HG02840 (cell line): Measurements from ENCODE around the gene MAEA.

Source experiments
- ATAC-seq: cut with Tn5 transposase; IDR thresholded peaks from one replicate; pipeline ENCODE4 v1.9.1; 2021; ENCODE audit warnings: mild to moderate bottlenecking, moderate library complexity, moderate number of reproducible peaks; ENCODE audit not compliant: unreplicated experiment, low FRiP score

The MAEA gene

DNA sequence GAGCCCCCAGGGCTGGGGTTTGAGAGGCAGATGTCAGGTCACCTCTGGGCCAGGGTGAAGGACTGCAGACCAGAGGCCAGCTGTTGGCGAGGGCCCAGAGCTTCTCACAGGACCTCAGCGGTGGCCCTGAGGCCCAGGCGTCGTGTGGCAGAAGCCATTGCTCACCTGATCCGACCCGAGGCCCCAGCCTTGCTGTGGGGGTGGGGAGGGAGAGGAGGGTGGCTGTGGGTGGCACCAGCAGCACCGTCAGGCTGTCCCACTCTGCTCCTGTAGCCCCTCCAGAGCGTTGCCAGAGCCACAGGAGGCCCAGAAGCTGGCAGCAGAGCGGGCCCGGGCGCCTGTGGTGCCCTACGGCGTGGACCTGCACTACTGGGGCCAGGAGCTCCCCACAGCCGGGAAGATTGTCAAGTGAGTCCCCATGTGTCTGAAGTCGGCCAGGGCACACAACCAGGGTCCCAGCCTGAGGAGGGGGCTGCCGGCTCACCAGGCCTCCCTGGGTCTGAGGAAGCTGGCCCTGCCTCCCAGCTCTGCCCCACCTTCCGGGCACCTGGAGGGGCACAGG is 86.2 kb downstream of the MAEA start:
- ATAC-seq, result no peak

- no peak for ATAC-seq
Measured at GRCh38 chr4:1376391-1376840, 86.7 kb downstream of the MAEA start.

DNA sequence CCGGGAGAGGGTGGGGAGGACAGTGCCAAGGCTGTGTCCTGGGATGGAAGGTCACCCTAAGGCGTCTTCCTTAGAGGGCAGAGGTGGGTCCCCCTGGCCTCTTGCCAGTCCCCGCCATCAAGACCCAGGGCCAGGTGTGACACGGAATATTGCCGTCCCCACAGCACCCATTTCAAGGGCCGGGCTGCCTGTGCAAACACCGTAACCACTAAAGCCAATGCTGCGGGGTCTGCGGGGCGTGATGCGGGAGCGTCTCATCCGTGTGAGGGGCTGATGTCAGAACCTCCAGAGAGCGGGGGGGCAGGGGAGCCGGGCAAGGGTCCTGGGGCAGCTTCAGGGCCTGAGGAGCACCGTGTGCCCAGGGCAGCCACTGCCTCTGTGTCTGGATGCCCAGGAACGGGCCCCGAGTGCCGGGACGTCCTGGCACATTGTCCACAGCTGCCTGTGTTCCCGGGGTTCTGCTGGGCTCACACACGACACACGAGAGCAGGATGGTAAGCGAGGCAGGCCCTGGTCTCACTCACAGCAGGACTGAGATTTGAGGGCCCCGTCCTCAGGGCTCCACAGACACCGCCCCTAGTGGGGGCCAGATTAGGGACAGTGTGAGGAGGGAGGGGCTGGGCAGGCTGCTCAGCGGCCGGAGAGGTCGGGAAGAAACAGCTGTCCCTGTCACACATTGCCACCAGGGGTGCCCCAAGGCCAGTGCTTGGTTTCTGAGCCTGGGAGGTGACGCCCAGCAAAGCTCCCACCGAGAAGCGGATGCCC is 87.3 kb downstream of the MAEA start:
- ATAC-seq, result no peak

DNA sequence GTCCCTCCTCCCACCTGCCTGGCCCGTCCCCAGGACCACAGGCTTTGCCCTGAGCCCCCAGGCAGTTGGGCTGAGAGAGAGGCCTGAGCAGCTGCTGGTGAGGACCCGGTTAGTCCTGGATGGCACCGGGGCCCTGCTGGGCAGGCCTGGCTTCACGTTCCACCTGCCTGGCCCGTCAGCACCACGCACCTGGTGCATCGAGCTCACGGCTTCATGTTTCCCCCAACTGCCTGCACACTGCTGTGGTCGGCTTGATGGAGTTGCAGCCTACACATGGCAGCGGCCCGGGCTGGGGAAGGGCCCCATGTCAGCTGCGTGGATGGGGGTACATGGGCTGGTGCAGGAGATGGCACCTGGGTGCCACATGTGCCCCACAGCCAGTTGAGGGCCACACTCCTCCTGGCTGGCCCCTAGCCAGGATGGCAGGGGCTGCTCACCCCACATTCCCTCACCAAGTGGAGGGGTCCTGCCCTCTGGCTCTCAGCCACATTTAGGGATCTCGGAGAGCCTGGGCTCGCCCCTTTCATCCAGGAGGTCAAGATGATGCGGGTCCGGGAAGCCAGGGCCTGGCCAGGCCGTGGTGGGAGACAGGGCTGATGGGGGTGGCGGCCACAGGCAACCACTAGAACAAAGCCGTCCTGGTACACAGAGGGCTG is 88.0 kb downstream of the MAEA start:
- ATAC-seq, result no peak

- ATAC-seq, result no peak
Measured at GRCh38 chr4:1378559-1379231, 89.0 kb downstream of the MAEA start.

DNA sequence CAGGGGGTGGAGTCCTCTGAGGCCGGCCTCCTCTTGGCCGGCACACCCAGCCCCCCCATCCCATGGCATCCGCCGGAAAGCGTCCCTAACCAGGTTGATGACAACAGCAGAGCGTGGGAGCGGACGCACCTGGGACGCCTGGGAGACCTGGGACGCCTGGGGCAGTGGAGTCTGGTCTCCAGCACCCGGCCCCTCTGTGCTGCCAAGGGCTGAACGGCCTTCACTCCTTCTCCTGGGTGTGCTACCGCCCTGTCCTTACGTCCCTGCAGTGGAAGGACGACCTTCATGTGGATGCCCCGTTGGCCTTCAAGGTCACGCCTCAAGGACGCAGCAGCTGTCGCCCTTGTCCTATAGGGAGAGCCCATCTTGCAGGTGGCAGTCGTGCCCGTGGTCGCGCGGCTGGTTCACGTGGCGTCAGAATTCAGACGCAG is 89.7 kb downstream of the MAEA start:
- no peak for ATAC-seq

DNA sequence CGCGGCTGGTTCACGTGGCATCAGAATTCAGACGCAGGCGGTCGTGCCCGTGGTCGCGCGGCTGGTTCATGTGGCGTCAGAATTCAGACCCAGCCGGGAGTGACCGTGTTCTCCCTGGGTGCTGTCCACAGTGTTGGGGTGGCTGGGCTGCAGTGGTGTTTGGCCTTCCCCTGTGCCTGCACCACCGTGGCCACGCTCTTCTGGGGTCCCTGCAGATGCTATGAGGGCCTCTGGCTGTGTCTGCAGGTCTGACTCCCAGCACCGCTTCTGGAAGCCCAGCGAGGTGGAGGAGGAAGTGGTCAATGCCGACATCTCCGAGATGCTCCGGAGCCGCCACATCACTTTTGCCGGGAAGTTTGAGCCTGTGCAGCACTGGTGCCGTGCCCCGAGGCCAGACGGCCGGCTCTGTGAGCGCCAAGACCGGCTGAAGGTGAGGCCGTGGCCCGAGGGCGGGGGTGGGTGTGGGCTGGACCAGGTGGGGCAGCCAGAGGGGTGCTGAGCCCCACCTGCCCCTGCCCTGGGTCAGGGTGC is 90.2 kb downstream of the MAEA start:
- no peak for ATAC-seq

GRCh38 chr4:1380368-1381151 is 90.9 kb downstream of the MAEA start:
- no peak for ATAC-seq

GRCh38 chr4:1381181-1381621 is 91.5 kb downstream of the MAEA start:
- no peak for ATAC-seq

DNA sequence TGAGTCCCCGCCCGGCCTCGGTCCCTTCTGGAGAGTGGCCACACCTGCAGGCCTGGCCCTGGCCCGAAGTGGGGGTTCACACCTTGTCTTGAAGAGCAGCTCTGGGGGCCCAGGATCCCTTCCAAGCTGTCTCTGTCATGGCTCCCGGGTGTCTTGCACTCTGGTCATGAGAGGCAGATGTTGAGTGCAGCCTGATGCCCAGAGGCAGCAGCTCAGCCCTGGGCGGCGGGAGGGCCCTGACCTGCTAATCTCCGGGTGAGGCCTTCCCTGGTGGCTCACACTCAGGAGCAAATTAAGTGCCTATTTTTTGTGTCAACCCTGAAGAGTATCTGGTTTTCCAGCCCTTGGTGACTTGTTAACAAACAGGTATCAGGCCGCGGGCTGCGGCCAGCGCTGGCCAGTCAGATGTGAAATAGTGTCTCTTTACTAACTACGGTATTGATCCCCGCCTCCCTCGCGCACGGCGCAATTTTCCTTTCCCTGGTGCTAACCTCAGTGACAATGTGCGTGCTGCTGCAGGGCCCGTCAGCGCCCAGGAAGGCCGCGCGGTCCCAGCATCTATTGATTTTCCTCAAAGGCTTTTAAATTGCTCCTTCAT is 92.4 kb downstream of the MAEA start:
- ATAC-seq, result no peak

DNA sequence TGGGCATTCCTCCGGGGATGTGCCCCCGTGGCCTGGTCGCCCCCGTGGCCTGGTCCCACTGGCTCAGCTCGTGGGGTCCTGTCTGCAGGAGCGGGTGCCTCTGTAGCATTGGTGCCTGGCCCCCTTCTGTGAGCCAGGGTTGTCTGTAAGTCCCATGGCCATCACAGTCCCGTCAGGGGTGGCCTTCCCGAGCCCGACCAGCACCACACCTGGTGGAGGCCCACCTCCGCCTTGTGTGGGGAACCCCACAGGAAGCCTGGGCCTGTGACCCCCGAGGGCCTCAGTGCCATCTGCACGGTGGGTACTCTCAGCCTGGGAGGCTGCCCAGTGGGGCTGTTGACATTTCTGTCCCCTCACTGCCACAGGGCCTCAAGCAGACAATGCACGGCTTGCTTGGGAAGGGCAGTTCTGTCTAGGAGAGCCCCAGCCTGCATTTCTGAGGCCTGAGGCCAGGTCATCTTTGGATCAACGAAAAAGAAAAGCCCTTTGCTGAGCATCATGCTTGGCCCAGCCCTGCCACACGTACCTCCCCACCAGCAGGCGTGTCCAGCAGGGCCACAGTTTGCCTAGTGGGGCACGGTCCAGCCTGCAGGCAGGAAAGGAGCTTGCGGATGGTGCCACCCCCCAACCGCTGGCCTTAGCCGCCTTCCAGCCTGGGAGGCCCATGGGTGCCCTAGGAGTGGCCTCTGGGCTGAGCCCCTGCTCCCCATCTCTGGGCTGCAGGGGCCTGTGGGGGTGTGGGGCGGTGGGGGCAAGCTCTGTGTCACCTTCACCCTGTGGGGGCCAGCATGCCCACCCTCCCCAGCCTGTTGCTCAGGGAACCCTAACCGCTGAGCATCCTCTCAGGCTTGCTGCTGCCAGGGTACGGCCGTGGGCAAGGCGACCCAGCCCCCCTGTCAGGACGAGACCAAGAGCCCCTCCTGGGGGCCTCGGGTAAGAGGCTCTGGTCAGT is 93.4 kb downstream of the MAEA start:
- ATAC-seq, result no peak

- no peak for ATAC-seq
Measured at GRCh38 chr4:1383728-1384591, 94.3 kb downstream of the MAEA start.

DNA sequence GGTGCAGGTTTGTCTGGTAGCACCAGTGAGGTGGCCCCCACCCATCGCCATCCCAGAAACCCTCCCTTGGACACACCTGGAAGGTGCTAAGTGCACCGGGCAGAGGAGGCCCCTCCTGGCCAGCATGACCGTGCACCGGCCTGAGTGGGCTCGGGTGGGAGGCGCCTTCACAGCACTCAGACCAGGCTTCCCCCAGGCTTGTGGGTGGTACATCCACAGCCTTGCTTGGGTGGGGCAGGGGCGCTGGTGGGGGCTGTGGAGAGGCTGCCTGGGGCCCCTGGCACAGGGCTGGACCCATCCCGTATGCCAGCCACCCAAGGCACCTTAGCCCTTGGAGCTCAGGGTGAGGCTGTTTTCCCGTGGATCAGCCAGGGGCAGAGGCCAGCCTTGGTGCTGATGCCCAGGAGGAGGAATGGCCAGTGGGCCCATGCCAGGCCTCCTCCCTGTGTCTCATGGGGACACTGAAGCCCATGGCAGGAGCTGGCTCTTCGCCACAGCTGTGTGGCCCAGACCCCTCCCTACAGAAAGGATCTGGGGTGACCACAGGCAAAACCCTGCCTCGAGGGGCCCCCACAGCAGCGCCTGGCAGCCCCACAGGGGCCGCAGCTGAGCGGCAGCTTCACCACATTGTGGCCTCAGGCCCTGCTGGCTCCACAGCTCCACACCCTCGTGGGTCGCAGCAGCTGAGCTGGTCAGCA is 95.1 kb downstream of the MAEA start:
- no peak for ATAC-seq

DNA sequence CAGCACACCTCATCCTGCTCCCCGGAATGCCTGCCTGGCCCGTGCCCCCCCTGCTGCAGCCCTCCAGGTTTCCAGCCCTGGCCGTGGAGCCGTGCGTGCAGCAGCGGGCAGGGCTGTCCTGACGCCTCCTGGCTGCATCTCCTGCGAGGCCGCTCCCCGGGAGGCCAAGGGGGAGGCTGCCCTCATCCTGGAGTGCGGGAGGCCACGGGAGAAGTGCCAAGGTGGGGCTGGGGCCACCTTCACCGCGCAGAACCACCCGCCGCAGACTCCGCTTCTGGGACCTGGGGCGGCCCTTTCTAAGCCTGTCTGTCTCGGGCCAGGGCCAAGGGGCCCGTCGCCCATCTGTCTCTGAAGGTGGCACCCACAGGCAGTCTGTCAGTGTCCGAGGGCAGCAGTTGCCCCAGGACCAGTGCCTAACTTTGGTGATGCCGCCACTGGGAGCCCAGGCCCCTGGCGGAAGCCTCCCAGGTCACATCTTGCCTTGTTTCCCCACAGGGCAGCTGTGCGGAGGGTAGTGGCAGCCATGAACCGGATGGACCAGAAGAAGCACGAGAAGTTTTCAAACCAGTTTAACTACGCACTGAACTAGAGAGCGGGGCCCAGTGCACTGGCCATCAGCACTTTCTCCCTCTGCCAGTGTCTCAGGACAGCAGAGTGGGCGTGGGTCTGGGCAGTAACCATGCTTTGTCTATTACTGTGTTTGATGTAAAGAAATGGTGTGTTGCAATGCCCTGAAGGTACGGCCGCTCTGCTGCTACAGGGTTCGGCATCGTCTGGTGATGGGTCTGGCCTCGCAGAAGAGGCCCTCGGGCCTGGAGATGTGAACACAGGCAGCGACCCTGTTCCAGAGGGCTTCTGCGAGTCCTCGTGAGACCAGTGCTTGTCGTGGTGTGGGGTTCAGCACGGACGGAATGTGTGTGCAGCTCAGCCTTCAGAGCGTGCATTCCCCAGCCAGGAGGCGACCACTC is 96.0 kb downstream of the MAEA start:
- ATAC-seq, result no peak
